Activated CD8-positive, alpha-beta memory T cell treated with anti-CD3 and anti-CD28 coated beads, Interleukin-2, amount 50 U/mL, for 24 hours (primary cell): ENCODE data around the gene SKI.

Experiments
- DNase-seq: peaks from one replicate; pipeline ENCODE4 v3.0.0-alpha.2; 2020; ENCODE audit errors: extremely low read depth

Gene SKI

GRCh38 chr1:2352341-2352896, 124.3 kb downstream of the SKI start:
- no peak for DNase-seq

- DNase-seq, result no peak
These were observed 124.9 kb downstream of the SKI start for GRCh38 chr1:2352897-2353550.

- no peak for DNase-seq
These were observed 125.7 kb downstream of the SKI start for GRCh38 chr1:2353551-2354438.

- DNase-seq, result no peak
These were observed 126.6 kb downstream of the SKI start for GRCh38 chr1:2354511-2355372.

- DNase-seq, result no peak
These were observed 127.5 kb downstream of the SKI start for GRCh38 chr1:2355373-2356261.

GRCh38 chr1:2356401-2356800, 128.3 kb downstream of the SKI start:
- DNase-seq, result no peak

- DNase-seq, result no peak
These were observed 129.1 kb downstream of the SKI start for GRCh38 chr1:2356911-2357845.

- no peak for DNase-seq
These were observed 130.0 kb downstream of the SKI start for GRCh38 chr1:2358072-2358471.

GRCh38 chr1:2358651-2359640, 130.8 kb downstream of the SKI start:
- no peak for DNase-seq
